ENCODE data around the gene ST8SIA6.

DNA sequence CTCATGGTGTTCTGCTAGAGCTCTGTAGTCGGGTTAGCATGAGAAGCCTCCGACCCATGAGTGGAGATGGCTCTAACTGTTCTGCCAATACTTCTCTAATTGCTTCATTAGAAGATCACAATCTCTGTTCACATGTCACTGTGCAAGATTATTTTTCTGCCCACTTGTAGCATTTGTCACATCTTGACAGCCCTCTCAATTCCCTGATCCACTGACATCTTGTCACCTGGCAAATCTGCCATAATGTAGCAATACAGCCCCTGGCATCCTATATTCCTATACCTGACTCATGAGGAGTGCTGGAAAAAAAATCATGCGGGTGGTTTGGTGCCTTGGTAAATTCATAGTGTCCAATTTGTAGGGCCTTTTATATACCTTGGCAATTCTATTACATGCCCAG, 58.4 kb downstream of the ST8SIA6 start:
- TF ChIP-seq POLR2A (IDR thresholded peaks at IDR 0.05) (no peak), POLR2AphosphoS5 (IDR thresholded peaks at IDR 0.05) (no peak), EP300 (IDR thresholded peaks at IDR 0.05) (no peak)
- TF ChIP-seq, protein P1, sequence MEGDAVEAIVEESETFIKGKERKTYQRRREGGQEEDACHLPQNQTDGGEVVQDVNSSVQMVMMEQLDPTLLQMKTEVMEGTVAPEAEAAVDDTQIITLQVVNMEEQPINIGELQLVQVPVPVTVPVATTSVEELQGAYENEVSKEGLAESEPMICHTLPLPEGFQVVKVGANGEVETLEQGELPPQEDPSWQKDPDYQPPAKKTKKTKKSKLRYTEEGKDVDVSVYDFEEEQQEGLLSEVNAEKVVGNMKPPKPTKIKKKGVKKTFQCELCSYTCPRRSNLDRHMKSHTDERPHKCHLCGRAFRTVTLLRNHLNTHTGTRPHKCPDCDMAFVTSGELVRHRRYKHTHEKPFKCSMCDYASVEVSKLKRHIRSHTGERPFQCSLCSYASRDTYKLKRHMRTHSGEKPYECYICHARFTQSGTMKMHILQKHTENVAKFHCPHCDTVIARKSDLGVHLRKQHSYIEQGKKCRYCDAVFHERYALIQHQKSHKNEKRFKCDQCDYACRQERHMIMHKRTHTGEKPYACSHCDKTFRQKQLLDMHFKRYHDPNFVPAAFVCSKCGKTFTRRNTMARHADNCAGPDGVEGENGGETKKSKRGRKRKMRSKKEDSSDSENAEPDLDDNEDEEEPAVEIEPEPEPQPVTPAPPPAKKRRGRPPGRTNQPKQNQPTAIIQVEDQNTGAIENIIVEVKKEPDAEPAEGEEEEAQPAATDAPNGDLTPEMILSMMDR (IDR thresholded peaks at IDR 0.05), result no peak

Measured in sigmoid colon (tissue), 4 donors.